IPS-NIHi11 (cell line): Measurements from ENCODE around the gene DPP3.
"Not testable (repeated sequence)": the region's sequence is repeated elsewhere in the genome, so short reads cannot be mapped to it uniquely, and the experiment has no call there.

ENCODE experiments used
- DNase-seq: peaks from one replicate; pipeline ENCODE4 v3.0.0; 2012; ENCODE audit warnings: mixed read lengths, low spot score

Gene DPP3

DNA sequence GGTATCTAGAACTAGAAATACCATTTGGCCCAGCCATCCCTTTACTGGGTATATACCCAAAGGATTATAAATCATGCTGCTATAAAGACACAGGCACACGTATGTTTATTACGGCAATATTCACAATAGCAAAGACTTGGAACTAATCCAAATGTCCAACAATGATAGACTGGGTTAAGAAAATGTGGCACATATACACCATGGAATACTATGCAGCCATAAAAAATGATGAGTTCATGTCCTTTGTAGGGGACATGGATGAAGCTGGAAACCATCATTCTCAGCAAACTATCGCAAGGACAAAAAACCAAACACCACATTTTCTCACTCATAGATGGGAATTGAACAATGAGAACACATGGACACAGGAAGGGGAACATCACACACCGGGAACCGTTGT is 16.1 kb upstream of the DPP3 start:
- not testable (repeated sequence) for DNase-seq

DNA sequence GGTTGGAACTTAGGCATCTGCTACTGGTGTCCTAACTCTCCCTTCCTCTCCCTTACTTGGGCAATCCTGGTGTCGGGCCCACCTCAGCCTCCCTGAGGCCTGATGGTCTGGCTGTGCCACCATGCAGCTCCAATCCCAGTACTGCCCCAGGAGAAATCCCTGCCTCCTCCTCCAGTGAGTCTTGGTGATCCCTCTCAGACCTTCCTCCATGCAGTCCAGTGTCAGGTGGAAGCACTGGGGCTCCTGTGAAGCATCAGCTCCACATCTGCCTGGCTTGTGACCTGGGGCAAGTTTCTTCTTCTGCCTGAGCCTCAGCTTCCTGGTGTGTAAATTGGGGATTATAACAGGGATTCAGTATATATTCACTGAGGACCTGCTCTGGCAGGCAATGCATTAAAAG is 15.3 kb upstream of the DPP3 start:
- no peak for DNase-seq

DNA sequence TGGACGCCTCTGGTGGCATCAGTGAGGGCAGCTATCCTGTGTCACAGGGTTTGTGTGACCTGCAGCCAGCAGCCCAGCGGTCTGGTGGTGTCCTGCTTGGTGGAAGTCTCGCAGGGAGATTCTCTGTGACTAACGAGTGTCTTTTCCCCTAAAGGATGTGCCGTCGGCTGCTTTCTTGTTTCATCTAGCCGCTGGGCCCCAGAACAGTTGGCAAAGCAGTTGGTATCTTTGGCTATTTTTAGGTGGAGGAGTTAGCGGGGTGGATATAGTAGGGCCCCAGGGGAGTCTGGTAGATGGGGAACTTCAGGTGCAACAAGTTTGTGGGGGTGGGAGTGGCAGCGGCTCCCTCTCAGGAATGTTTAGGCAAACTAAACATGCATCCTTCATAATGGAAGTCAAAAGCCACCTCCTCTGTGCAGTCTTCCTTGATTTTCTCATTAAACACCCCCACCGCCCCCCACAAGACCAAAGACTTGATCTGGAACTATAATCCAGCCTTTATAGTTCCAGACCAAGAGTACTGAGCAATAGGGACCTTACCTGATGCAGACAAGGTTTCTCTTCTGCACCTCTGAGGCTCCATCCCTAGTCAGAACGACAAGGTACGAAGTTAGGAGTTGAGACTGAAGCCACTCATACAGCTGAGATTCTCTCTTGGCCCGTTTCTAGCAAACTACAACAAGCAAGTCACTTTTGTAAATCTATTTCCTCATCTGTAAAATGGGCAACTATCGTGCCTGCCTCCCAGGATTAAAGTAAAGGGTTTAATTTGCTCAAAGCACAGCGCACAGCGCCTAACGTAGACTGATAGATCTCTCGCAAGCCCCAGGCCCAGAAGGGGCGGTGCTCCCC is 14.6 kb upstream of the DPP3 start:
- no peak for DNase-seq

GRCh38 chr11:66466225-66467033 is 13.8 kb upstream of the DPP3 start, which contains the start of gene PELI3:
TSS of gene PELI3 (plus strand) at chr11:66466905. CDS start at chr11:66468129, 1,224 bp downstream.
- peak; percentile 96 for DNase-seq

- peak; percentile 77 for DNase-seq
These were observed 13.1 kb upstream of the DPP3 start for GRCh38 chr11:66467034-66467659.

DNA sequence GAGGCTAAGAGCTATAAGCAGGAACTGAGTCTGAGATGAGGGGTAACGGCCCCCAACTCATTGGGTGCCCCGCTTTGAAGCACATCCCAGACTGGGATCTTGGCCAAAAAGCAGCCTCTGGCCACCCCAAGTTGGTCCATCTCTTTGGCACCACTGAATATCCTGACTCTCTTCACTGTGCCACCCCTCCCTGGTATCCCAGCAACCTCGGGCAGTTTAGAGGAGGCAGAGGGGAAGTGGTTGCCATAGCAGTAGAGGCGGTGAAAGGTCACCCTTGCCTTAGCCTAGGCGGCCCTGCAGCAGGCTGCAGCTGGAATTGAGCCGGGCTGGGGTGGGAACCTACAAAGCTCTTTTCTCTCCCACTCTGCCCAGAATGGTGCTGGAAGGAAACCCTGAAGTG is 12.5 kb upstream of the DPP3 start:
- no peak for DNase-seq

- DNase-seq: no peak
These were observed 11.5 kb upstream of the DPP3 start for GRCh38 chr11:66468691-66469090.

- no peak for DNase-seq
These were observed 10.8 kb upstream of the DPP3 start for GRCh38 chr11:66469441-66469840.

- no peak for DNase-seq
These were observed 10.2 kb upstream of the DPP3 start for GRCh38 chr11:66470015-66470414.

- no peak for DNase-seq
These were observed 9.1 kb upstream of the DPP3 start for GRCh38 chr11:66471142-66471541.

DNA sequence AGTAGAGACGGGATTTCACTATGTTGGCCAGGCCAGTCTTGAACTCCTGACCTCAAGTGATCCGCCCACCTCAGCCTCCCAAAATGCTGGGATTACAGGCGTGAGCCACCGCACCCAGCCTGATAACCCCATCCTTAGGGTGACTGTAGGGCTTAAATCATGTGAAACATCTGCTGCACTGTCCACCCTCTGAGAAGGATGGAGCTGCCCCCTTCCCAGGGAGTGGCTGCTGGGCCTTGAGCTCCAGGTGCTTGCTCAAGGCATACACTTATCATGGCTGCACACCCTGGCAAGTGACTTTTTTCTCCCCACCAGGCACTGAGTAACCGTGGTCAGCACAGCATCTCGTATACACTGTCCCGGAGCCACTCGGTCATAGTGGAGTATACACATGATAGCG is 8.2 kb upstream of the DPP3 start:
- DNase-seq: no peak

GRCh38 chr11:66473167-66473566 is 7.1 kb upstream of the DPP3 start:
- no peak for DNase-seq

- DNase-seq: no peak
These were observed 6.4 kb upstream of the DPP3 start for GRCh38 chr11:66473608-66474515.

- DNase-seq: no peak
These were observed 4.7 kb upstream of the DPP3 start for GRCh38 chr11:66475349-66476172.

DNA sequence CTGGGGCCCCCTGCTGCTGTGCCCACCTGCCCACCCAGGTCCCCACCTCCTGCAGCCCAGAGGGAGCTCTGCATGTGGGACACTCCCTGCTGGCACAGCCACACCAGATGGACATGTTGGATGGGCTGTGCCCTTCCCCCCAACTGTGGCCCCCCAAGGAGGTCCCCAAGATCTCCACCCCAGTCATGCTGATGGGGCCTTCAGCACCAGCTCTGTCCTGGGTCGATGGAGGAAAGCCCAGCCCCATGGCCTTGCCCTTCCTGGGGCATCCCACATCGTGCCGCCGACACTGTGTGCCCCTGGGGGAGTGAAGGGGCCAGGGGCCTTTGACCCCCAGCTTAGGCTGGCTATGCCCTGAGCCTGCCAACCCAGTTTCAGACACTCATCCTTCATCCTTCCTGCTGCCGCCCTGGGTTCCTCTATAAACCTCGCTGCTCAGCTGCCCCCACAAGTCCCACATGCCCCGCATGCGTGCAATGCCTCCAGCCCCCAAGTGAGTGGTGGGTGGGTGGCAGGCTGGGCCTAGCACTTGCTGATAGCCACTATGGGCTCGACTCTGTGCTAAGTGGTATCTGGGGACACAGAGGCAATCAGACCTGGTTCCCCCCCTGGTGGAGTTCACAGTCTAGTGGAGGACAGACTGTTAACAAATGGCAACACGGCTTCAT is 3.9 kb upstream of the DPP3 start:
- DNase-seq: peak; percentile 27

- DNase-seq: peak; percentile 68
These were observed 3.4 kb upstream of the DPP3 start for GRCh38 chr11:66476841-66477251.

GRCh38 chr11:66477263-66478201 is 2.7 kb upstream of the DPP3 start:
- DNase-seq: no peak

DNA sequence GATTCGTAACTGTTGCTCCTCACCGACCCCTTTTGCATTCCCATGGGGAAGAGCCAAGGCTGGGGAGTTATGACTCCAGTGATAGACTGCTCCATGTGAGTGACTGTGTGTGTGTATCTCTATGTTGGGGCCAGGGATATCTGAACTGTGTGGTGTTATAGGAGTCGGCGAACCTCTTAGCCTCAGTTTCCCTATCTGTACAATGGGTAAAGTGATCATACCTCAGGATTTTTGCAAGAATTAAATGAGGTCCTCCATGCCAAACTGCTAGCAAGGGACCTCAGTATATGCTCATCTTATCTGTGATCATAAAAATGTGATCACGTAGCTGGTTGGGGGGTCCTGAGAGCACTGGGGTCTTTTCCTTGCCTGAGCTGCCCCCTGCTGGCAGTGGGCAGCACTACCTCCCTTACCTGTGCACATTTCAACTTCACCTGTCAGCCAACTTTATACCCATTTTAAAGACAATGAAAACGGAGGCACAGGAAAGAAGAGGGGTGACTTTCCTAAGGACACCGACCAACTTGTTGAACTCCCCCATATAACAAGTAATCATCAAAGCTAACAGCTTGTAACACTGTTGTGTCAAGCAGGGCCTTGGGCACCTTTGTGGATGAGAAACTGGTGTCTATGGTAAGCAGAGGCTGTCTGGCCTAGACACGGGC is 1.4 kb upstream of the DPP3 start:
- peak; percentile 75 for DNase-seq
